GM19324 (cell line): ENCODE results near the gene MRC2.

Experiments
- ATAC-seq: cut with Tn5 transposase; IDR thresholded peaks from one replicate; pipeline ENCODE4 v1.9.1; 2021; ENCODE audit warnings: mild to moderate bottlenecking, moderate library complexity; ENCODE audit not compliant: unreplicated experiment, low FRiP score

MRC2 gene

GRCh38 chr17:62660629-62661118 is 33.2 kb downstream of the MRC2 start:
- no peak for ATAC-seq

GRCh38 chr17:62661337-62661736 is 33.9 kb downstream of the MRC2 start:
- no peak for ATAC-seq

DNA sequence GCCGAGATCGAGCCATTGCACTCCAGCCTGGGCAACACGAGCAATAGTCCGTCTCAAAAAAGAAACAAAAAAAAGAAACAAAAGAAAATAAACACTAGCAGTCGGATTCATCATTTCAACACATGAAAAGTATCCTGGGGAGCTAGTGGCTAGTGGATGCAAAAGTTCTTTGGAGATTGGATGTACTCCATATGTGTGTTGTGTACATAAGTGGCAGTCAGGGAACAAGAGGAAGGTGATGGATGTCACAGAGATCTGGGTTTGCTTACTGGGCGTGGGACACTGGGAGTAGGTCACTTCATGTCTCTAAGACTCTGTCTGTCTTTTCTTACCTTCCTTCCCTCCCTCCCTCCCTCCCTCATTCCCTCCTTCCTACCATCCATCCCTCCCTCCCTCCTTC is 35.4 kb downstream of the MRC2 start:
- ATAC-seq = no peak

- no peak for ATAC-seq
Observed at GRCh38 chr17:62663304-62663703, 35.8 kb downstream of the MRC2 start.

DNA sequence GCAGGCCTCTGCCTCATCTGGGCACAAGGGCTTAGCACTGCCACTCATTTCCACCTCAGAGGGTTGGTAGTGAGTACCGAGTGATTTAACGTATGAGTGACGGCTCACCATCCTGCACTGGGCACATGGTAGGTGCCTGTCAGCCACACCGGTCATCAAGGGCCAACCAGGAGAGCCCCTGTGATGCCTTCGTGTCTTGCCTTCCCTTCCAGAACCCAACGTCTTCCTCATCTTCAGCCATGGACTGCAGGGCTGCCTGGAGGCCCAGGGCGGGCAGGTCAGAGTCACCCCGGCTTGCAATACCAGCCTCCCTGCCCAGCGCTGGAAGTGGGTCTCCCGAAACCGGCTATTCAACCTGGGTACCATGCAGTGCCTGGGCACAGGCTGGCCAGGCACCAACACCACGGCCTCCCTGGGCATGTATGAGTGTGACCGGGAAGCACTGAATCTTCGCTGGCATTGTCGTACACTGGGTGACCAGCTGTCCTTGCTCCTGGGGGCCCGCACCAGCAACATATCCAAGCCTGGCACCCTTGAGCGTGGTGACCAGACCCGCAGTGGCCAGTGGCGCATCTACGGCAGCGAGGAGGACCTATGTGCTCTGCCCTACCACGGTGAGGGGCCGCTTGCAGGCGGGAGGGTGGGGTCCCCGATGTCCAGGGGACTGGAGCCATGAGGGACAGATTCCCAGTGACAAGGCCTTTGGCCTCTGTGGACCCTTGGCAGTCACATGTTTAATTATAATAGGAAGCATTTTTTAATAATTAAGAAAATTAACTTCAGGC is 37.1 kb downstream of the MRC2 start:
- no peak for ATAC-seq

DNA sequence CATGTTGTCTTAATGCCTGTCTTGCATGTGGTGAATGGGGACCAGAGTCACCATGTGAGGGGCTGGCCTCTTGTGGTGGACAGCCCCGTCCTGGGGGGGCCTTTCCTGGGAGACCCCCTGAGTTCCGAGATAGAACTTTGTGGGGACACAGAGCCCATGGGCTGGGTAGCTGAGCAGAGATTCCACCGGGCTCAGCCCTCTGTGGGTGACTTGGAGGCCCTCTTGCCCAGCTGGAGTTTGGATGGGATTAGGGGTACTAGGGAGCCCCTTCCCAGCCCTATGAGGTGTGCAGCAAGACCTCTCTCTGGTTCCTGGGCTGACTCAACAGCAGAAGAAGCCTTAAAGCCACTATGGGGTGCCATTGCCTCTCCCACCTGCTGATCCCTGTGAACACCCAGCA is 38.1 kb downstream of the MRC2 start:
- no peak for ATAC-seq

DNA sequence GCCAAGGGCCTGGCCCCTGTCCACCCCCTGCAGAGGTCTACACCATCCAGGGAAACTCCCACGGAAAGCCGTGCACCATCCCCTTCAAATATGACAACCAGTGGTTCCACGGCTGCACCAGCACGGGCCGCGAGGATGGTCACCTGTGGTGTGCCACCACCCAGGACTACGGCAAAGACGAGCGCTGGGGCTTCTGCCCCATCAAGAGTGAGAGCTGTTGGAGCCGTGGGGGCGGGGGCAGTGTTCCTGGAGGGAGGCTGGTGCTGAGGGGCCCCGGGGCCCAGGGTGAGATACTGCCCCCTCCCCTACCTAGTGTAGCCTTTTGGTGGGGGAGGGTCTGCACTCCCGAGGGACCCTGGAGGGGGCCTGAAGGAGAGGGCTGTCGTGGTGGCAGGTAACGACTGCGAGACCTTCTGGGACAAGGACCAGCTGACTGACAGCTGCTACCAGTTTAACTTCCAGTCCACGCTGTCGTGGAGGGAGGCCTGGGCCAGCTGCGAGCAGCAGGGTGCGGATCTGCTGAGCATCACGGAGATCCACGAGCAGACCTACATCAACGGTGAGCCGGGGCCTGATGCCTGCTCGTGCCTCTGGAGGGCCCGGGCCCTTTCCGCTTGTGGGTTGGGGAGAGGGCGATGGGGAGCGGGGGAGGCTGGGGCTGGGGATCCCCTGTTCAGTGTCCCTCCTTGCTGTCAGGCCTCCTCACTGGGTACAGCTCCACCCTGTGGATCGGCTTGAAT is 38.8 kb downstream of the MRC2 start:
- no peak for ATAC-seq

- no peak for ATAC-seq
Observed at GRCh38 chr17:62666801-62667591, 39.5 kb downstream of the MRC2 start.

GRCh38 chr17:62668091-62668804 is 40.8 kb downstream of the MRC2 start:
- no peak for ATAC-seq

GRCh38 chr17:62670202-62670821 is 42.8 kb downstream of the MRC2 start:
- ATAC-seq = no peak

- no peak for ATAC-seq
Observed at GRCh38 chr17:62671553-62671952, 44.1 kb downstream of the MRC2 start.

DNA sequence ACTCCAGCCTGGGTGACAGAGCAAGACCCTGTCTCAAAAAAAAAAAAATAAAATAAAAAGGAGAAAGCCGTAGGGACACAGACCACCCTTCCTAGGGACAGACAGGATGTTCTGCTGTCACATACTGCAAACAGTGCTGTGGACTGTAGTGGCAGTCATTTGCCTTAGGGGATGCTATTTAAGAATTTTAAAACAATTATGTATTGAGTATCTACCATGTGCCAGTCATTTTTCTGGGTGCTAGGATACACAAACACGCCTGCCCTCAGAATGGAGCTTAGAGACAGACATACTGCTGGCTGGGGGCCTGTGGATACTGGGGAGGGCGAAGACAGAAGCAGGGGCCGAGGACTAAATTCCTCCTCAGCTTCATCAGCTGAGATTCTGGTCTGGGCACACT is 45.5 kb downstream of the MRC2 start:
- no peak for ATAC-seq

- no peak for ATAC-seq
Observed at GRCh38 chr17:62673614-62674362, 46.3 kb downstream of the MRC2 start.

DNA sequence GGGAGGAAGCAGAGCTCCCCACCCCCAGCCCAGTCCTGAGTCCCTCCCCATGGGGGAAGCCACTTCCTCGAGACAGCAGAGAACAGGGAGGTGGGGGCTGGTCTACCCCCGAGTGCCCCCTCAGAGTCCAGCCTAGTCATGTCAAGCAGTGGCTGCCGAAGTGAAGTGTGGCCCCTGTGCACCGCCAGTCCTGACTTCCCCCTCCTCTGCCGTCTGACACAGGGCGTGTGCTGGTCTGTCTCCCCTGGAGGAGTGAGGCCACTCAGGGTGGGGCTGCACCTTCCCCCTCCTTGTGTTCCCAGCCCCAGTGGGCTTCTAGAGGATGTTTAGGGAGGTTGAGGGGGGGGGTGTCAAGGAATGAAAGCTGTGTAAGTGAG is 46.9 kb downstream of the MRC2 start:
- no peak for ATAC-seq

- ATAC-seq = no peak
Observed at GRCh38 chr17:62674841-62675240, 47.4 kb downstream of the MRC2 start.

DNA sequence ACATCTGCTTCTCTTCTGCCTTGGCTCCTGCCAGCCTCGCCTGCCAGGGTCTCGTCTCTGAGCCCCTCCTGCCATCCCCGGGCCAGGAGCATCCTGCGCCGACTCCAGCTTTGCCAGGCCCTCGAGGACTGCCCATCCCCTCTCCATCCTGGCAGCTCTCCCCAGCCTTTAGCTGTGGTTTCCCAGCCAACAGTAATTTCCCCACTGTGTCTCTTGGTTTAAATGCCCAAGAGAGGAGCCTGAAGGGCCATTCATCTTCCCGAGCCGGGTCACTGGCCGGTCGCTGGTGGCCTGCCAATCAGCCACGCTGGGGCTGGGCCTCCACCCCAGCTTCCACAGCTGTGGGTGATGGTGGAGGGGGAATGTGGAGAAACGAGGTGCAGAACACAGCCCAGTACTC is 47.8 kb downstream of the MRC2 start:
- ATAC-seq = no peak

- ATAC-seq = no peak
Observed at GRCh38 chr17:62675701-62676100, 48.2 kb downstream of the MRC2 start.

DNA sequence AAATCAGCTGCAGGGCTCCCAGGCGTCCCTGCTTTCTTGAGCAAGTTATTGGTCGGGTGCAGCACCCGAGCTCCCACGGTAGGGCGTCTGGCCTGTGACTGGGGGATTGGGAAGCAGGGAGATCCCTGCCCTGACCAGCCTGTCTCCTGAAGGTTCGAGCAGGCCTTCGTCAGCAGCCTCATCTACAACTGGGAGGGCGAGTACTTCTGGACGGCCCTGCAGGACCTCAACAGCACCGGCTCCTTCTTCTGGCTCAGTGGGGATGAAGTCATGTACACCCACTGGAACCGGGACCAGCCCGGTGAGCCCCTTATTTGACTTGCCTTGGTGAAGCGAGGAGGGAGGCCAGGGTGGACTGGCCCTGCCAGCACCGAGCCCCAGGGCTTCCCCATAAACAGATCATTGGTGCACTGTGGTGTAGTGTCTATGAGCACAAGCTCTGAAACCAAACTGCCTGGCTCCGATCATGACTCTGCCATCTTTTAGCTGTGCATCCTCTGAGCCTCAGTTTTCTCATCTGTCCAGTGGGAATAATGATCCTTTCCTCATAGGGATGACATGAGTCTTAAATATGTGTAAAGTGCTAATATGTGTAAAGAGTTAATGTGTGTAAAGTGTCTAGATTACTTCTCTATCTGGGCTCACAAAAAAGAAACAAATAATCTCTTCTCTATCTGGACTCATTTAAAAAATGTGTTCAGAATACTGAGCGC is 48.9 kb downstream of the MRC2 start:
- no peak for ATAC-seq
